WTC11 (cell line): ENCODE data around the gene SPATA25. TPM values are rescaled to one million over a fixed set of nuclear protein-coding genes. Genes with fewer than 3 reads are reported as not detected.

Experiments
- ATAC-seq: fragments of 200-7000 bp; cut with Tn5 transposase; 2 replicates; pipeline ENCODE4 v1.10.0; 2021; ENCODE audit warnings: mild to moderate bottlenecking, moderate library complexity
- CTCF ChIA-PET: fragments of 300-600 bp; sonication (Branson Sonifier 250); formaldehyde crosslinking; loops from one replicate; lab custom pipeline; 2021; ENCODE audit warnings: antibody characterized with exemption; lab: Charles Lee
- POLR2A ChIA-PET: fragments of 350-600 bp; sonication (Branson Sonifier 250); formaldehyde crosslinking; loops from one replicate; lab custom pipeline; 2021; ENCODE audit warnings: antibody characterized with exemption; lab: Charles Lee
- DNase-seq: peaks from one replicate; pipeline ENCODE4 v3.0.0; 2021; ENCODE audit warnings: low spot score
- H3K27ac Mint-ChIP-seq: 2 replicates; pipeline ENCODE4 v1.8.0; 2021; ENCODE audit warnings: mixed read lengths
- H3K27me3 Mint-ChIP-seq: 2 replicates; pipeline ENCODE4 v1.8.0; 2021; ENCODE audit warnings: low read depth, mild to moderate bottlenecking, moderate library complexity, mixed read lengths
- H3K36me3 Mint-ChIP-seq: 2 replicates; pipeline ENCODE4 v1.8.0; 2021; ENCODE audit warnings: mixed read lengths
- H3K4me1 Mint-ChIP-seq: 2 replicates; pipeline ENCODE4 v1.8.0; 2022; ENCODE audit warnings: mixed read lengths
- H3K4me3 Mint-ChIP-seq: 2 replicates; pipeline ENCODE4 v1.8.0; 2021; ENCODE audit warnings: mild to moderate bottlenecking, moderate library complexity, mixed read lengths
- H3K9me3 Mint-ChIP-seq: 2 replicates; pipeline ENCODE4 v1.8.0; 2021; ENCODE audit warnings: mixed read lengths
- AR ChIP-seq: fragments of 250-450 bp; sonication (Bioruptor Pico); IDR thresholded peaks from 2 replicates; pipeline ENCODE4 v1.9.0; 2021; ENCODE audit warnings: mild to moderate bottlenecking
- ATF1 ChIP-seq: sonication (generic); formaldehyde crosslinking; IDR thresholded peaks from 2 replicates; pipeline ENCODE4 v1.8.1; 2023; ENCODE audit warnings: mild to moderate bottlenecking, moderate library complexity, missing genetic modification reagents
- CTCF ChIP-seq: fragments of 200-600 bp; IDR thresholded peaks from 2 replicates; pipeline ENCODE4 v1.8.0; 2022; ENCODE audit warnings: antibody characterized with exemption
- E2F4 ChIP-seq: sonication (generic); formaldehyde crosslinking; IDR thresholded peaks from 2 replicates; pipeline ENCODE4 v1.8.1; 2022; ENCODE audit warnings: low read depth, mild to moderate bottlenecking, moderate library complexity, missing genetic modification reagents, borderline replicate concordance
- ELF4 ChIP-seq: sonication (generic); formaldehyde crosslinking; IDR thresholded peaks from 2 replicates; pipeline ENCODE4 v1.8.1; 2022; ENCODE audit warnings: low read depth, mild to moderate bottlenecking, moderate library complexity, missing genetic modification reagents
- GRHL2 ChIP-seq: fragments of 250-450 bp; sonication (Bioruptor Pico); IDR thresholded peaks from 2 replicates; pipeline ENCODE4 v1.8.0; 2022; ENCODE audit warnings: mild to moderate bottlenecking, moderate library complexity; ENCODE audit not compliant: insufficient replicate concordance, severe bottlenecking
- GTF2I ChIP-seq: fragments of 250-450 bp; sonication (Bioruptor Pico); conservative IDR thresholded peaks from 2 replicates; pipeline ENCODE4 v1.4.0; 2021; ENCODE audit warnings: mild to moderate bottlenecking
- HMGA2 ChIP-seq: fragments of 250-450 bp; sonication (Bioruptor Pico); IDR thresholded peaks from 2 replicates; pipeline ENCODE4 v1.4.0; 2021; ENCODE audit warnings: mild to moderate bottlenecking, moderate library complexity
- KAT7 ChIP-seq: sonication (generic); formaldehyde crosslinking; IDR thresholded peaks from 2 replicates; pipeline ENCODE4 v1.8.1; 2023; ENCODE audit warnings: missing genetic modification reagents, mild to moderate bottlenecking, borderline replicate concordance
- MLX ChIP-seq: sonication (generic); formaldehyde crosslinking; IDR thresholded peaks from 2 replicates; pipeline ENCODE4 v1.8.1; 2023; ENCODE audit warnings: mild to moderate bottlenecking, missing genetic modification reagents, moderate library complexity
- MXD4 ChIP-seq: fragments of 250-450 bp; sonication (Bioruptor Pico); IDR thresholded peaks from 2 replicates; pipeline ENCODE4 v1.8.0; 2021; ENCODE audit warnings: mild to moderate bottlenecking, moderate library complexity, borderline replicate concordance
- NR2C2 ChIP-seq: sonication (generic); formaldehyde crosslinking; IDR thresholded peaks from 2 replicates; pipeline ENCODE4 v1.8.0; 2022; ENCODE audit warnings: mild to moderate bottlenecking, missing genetic modification reagents
- OVOL2 ChIP-seq: fragments of 250-450 bp; sonication (Bioruptor Pico); IDR thresholded peaks from 2 replicates; pipeline ENCODE4 v1.9.0; 2021; ENCODE audit warnings: mild to moderate bottlenecking, borderline replicate concordance
- RORB ChIP-seq: fragments of 250-450 bp; sonication (Bioruptor Pico); IDR thresholded peaks from 2 replicates; pipeline ENCODE4 v1.9.0; 2021; ENCODE audit warnings: mild to moderate bottlenecking
- SMAD4 ChIP-seq: sonication (generic); formaldehyde crosslinking; IDR thresholded peaks from 2 replicates; pipeline ENCODE4 v1.8.0; 2022; ENCODE audit warnings: mild to moderate bottlenecking, missing genetic modification reagents
- STAT6 ChIP-seq: sonication (generic); formaldehyde crosslinking; conservative IDR thresholded peaks from 2 replicates; pipeline ENCODE4 v1.8.1; 2023; ENCODE audit warnings: mild to moderate bottlenecking, low read depth, missing genetic modification reagents, moderate library complexity
- TEAD4 ChIP-seq: sonication (generic); formaldehyde crosslinking; IDR thresholded peaks from 2 replicates; pipeline ENCODE4 v1.8.0; 2022; ENCODE audit warnings: mild to moderate bottlenecking, missing genetic modification reagents
- ZBTB43 ChIP-seq: sonication (generic); formaldehyde crosslinking; IDR thresholded peaks from 2 replicates; pipeline ENCODE4 v1.8.1; 2023; ENCODE audit warnings: mild to moderate bottlenecking, missing genetic modification reagents
- ZNF121 ChIP-seq: sonication (generic); formaldehyde crosslinking; IDR thresholded peaks from 2 replicates; pipeline ENCODE4 v1.8.0; 2023; ENCODE audit warnings: missing genetic modification reagents
- ZNF138 ChIP-seq: sonication (generic); formaldehyde crosslinking; conservative IDR thresholded peaks from 2 replicates; pipeline ENCODE4 v1.8.1; 2022; ENCODE audit warnings: mild to moderate bottlenecking, moderate library complexity, missing genetic modification reagents
- ZNF281 ChIP-seq: sonication (generic); formaldehyde crosslinking; IDR thresholded peaks from 2 replicates; pipeline ENCODE4 v1.8.0; 2023; ENCODE audit warnings: mild to moderate bottlenecking, missing genetic modification reagents
- total RNA-seq: library from RNA; stranded (reverse); gene quantifications from 3 replicates; pipeline ENCODE4 v1.2.3, GENCODE V29; 2021

Gene SPATA25
- total RNA-seq, 1 experiment from 2014 or later = 3.7 TPM

- no peaks in the 10 kb centered on the region for H3K9me3 Mint-ChIP-seq
- no peak overlapping the region for H3K27ac Mint-ChIP-seq
- TF ChIP-seq RORB (CRISPR knock-in tag) (no peak), SMAD4 (CRISPR knock-in tag) (no peak), HMGA2 (CRISPR knock-in tag) (no peak), GTF2I (CRISPR knock-in tag) (no peak), OVOL2 (CRISPR knock-in tag) (no peak), AR (CRISPR knock-in tag) (no peak), STAT6 (CRISPR knock-in tag) (no peak), ZNF121 (no peak), MXD4 (CRISPR knock-in tag) (no peak), ZNF138 (CRISPR knock-in tag) (no peak), ZBTB43 (CRISPR knock-in tag) (no peak)
- H3K36me3 Mint-ChIP-seq = peaks cover 44% of the 10 kb centered on the region
- H3K4me3 Mint-ChIP-seq = no peak overlapping the region
- no peaks in the 10 kb centered on the region for H3K27me3 Mint-ChIP-seq
- ChIA-PET POLR2A (interaction anchor here (0.7 to 1.5 kb wide), 2 partner anchors 35 to 50 kb away, joined by 3 to 5 read pairs; no protein-coding TSS in a partner anchor), CTCF (interaction anchor here (1.4 kb wide), 1 partner anchor 9 kb away, joined by 8 read pairs; no protein-coding TSS in a partner anchor)
- H3K4me1 Mint-ChIP-seq = no peaks in the 10 kb centered on the region
- DNase-seq (no peak), ATAC-seq (no peak)
These were observed 11.8 kb upstream of the SPATA25 start for GRCh38 chr20:45899046-45899835.

- ATAC-seq = no peak
- POLR2A ChIA-PET = interaction anchor here (1.5 kb wide), 1 partner anchor 51 kb away, joined by 3 read pairs; no protein-coding TSS in a partner anchor
- no peak for TF ChIP-seq NR2C2 (CRISPR knock-in tag)
- TF ChIP-seq CTCF = no peak
- TF ChIP-seq GRHL2 (CRISPR knock-in tag) = no peak
- TF ChIP-seq E2F4 = no peak
- TF ChIP-seq ZNF281 (CRISPR knock-in tag) = no peak
- TF ChIP-seq KAT7 = no peak
- TF ChIP-seq ATF1 (CRISPR knock-in tag) = no peak
- TF ChIP-seq MXD4 (CRISPR knock-in tag) = no peak
- TF ChIP-seq MLX (CRISPR knock-in tag) = no peak
- TF ChIP-seq ELF4 (CRISPR knock-in tag) = no peak
- TF ChIP-seq TEAD4 (CRISPR knock-in tag) = no peak
These were observed 10.9 kb upstream of the SPATA25 start for GRCh38 chr20:45898285-45898684.

More at GRCh38 chr20:45898285-45898684, 10.9 kb upstream of the SPATA25 start:
- Mint-ChIP-seq H3K36me3 (peaks cover 35% of the 10 kb centered on the region), H3K27ac (no peak overlapping the region), H3K4me3 (no peak overlapping the region), H3K4me1 (no peaks in the 10 kb centered on the region), H3K9me3 (no peaks in the 10 kb centered on the region), H3K27me3 (no peaks in the 10 kb centered on the region)
- DNase-seq = no peak
- CTCF ChIA-PET = interaction anchor here (1.4 kb wide), 1 partner anchor 8 kb away, joined by 8 read pairs; no protein-coding TSS in a partner anchor
